Liver (tissue), 3 donors: Measurements from ENCODE around the gene MGA.

Source experiments
- ATF3 ChIP-seq: IDR thresholded peaks from 2 replicates; pipeline ENCODE4 v1.6.1; 2016; ENCODE audit warnings: antibody characterized with exemption
- CTCF ChIP-seq: fragments of 150-350 bp; IDR thresholded peaks from 2 replicates; pipeline ENCODE4 v1.5.1; 2017; ENCODE audit warnings: improper control_type of control experiment, low read depth, low read length; ENCODE audit not compliant: missing input control
- HNF4G ChIP-seq: IDR thresholded peaks from 2 replicates; pipeline ENCODE4 v1.6.1; 2016; ENCODE audit warnings: antibody characterized with exemption
- MAX ChIP-seq: IDR thresholded peaks from 2 replicates; pipeline ENCODE4 v1.6.1; 2016; ENCODE audit warnings: antibody characterized with exemption
- RAD21 ChIP-seq, 2 donors: IDR thresholded peaks; 2 replicates each; pipeline ENCODE4 v1.6.1; 2016; ENCODE audit warnings: antibody characterized with exemption in 2 of 2, mild to moderate bottlenecking in 2 of 2
- RXRA ChIP-seq, 2 donors: IDR thresholded peaks; 2 replicates each; pipeline ENCODE4 v1.6.1; 2017 to 2018; ENCODE audit warnings: antibody characterized with exemption in 2 of 2, mild to moderate bottlenecking in 1 of 2
- TAF1 ChIP-seq: conservative IDR thresholded peaks from 2 replicates; pipeline ENCODE4 v1.6.1; 2016; ENCODE audit warnings: antibody characterized with exemption, mild to moderate bottlenecking
- donor health status: healthy.
- donor health status: healthy.

GRCh38 chr15:41780266-41780665, 120.1 kb downstream of the MGA start:
- TF ChIP-seq CTCF (no peak), RAD21 (IDR thresholded peaks at IDR 0.05) (no peak), MAX (no peak), ATF3 (no peak), TAF1 (no peak), HNF4G (no peak), RXRA (IDR thresholded peaks at IDR 0.05) (no peak)
